Raji (cell line): ENCODE measurements around the gene LRP2BP.

Source experiments
- POLR2A ChIP-seq: IDR thresholded peaks from 2 replicates; pipeline ENCODE4 v1.6.1; 2011; ENCODE audit warnings: low read depth, low read length, control low read depth; ENCODE audit not compliant: insufficient read depth

LRP2BP gene

GRCh38 chr4:185395238-185395955 lies at the start of gene LRP2BP:
Gene LRP2BP (minus strand): TSS chr4:185395924. CDS start chr4:185378186, 17,738 bp downstream.
- TF ChIP-seq POLR2A = no peak

- no peak for TF ChIP-seq POLR2A
Measured at GRCh38 chr4:185445209-185445608, 49.5 kb upstream of the LRP2BP start.

- no peak for TF ChIP-seq POLR2A
Measured at GRCh38 chr4:185441479-185441878, 45.8 kb upstream of the LRP2BP start.

GRCh38 chr4:185437809-185438208 lies 42.1 kb upstream of the LRP2BP start:
- TF ChIP-seq POLR2A = no peak

GRCh38 chr4:185435466-185435865 lies 39.7 kb upstream of the LRP2BP start:
- no peak for TF ChIP-seq POLR2A

GRCh38 chr4:185429660-185430059 lies 33.9 kb upstream of the LRP2BP start:
- no peak for TF ChIP-seq POLR2A

GRCh38 chr4:185426960-185427688 lies 31.4 kb upstream of the LRP2BP start:
- TF ChIP-seq POLR2A = no peak

GRCh38 chr4:185425647-185426352 lies 30.1 kb upstream of the LRP2BP start, which contains the start of gene UFSP2:
Gene UFSP2 (minus strand): TSS chr4:185425964. CDS start chr4:185425868, 96 bp downstream.
- peak; percentile 79 for TF ChIP-seq POLR2A

- no peak for TF ChIP-seq POLR2A
Measured at GRCh38 chr4:185424905-185425646, 29.4 kb upstream of the LRP2BP start.

GRCh38 chr4:185421366-185422124 lies 25.8 kb upstream of the LRP2BP start:
- TF ChIP-seq POLR2A = no peak

GRCh38 chr4:185416955-185417354 lies 21.2 kb upstream of the LRP2BP start:
- no peak for TF ChIP-seq POLR2A

GRCh38 chr4:185412412-185412811 lies 16.7 kb upstream of the LRP2BP start:
- TF ChIP-seq POLR2A = no peak

- TF ChIP-seq POLR2A = no peak
Measured at GRCh38 chr4:185411849-185412248, 16.1 kb upstream of the LRP2BP start.

GRCh38 chr4:185408432-185408831 lies 12.7 kb upstream of the LRP2BP start:
- TF ChIP-seq POLR2A = no peak
